Measurements from ENCODE around the gene GABRB2.

- no peak for TF ChIP-seq CTCF (IDR thresholded peaks at IDR 0.05)
- no peak for TF ChIP-seq HMGXB4 (CRISPR knock-in tag; IDR thresholded peaks at IDR 0.05; ENCODE audit: borderline replicate concordance)
- no peak for TF ChIP-seq REST (IDR thresholded peaks at IDR 0.05)
- no peak for TF ChIP-seq POLR2A (IDR thresholded peaks at IDR 0.05; ENCODE audit: low read length)
- TF ChIP-seq SMC3 (IDR thresholded peaks at IDR 0.05): no peak
- no peak for TF ChIP-seq JUNB (IDR thresholded peaks at IDR 0.05)
- TF ChIP-seq RCOR1 (IDR thresholded peaks at IDR 0.05; ENCODE audit: low read depth, low read length): no peak
- no peak for TF ChIP-seq KDM1A (IDR thresholded peaks at IDR 0.05; ENCODE audit: low read depth)
Observed at GRCh38 chr5:161391016-161391415, 155.5 kb downstream of the GABRB2 start.
